ENCODE measurements around the gene CBL. TPM values are rescaled to one million over a fixed set of nuclear protein-coding genes. Genes with fewer than 3 reads are reported as not detected.

CBL gene
- total RNA-seq, 3 donors from 2014 or later (not counting 1 experiment from before 2014, with no cell fraction given) = 29.0 to 32.5 (median 30.1) TPM

- Mint-ChIP-seq H3K4me1 (no peaks in the 10 kb centered on the region), H3K27me3 (ENCODE audit: low read depth in 2 of 2) (no peaks in the 10 kb centered on the region), H3K36me3 (no peaks in the 10 kb centered on the region), H3K4me3 (no peak overlapping the region), H3K9me3 (no peaks in the 10 kb centered on the region), H3K27ac (no peak overlapping the region)
- Histone ChIP-seq H3K27ac (ENCODE audit: low read length) (no peak overlapping the region), H3K4me3 (ENCODE audit: low read length) (no peak overlapping the region), H3K9me3 (ENCODE audit: control insufficient read depth, insufficient read depth, low read length) (no peaks in the 10 kb centered on the region), H3K27me3 (ENCODE audit: control insufficient read depth, insufficient read depth, low read length) (no peaks in the 10 kb centered on the region), H3K4me1 (ENCODE audit: control insufficient read depth, insufficient read depth, low read length) (no peaks in the 10 kb centered on the region), H3K36me3 (ENCODE audit: control insufficient read depth, insufficient read depth, low read length) (peaks cover 17% of the 10 kb centered on the region)
- no peak for DNase-seq
- TF ChIP-seq CTCF (IDR thresholded peaks at IDR 0.05) = no peak
- no peak for ATAC-seq
- intact Hi-C loops (cut with micrococcal nuclease) = no loop called here
- 68% methylated on average over 4 of the region's 4 CpGs for WGBS (ENCODE audit: insufficient coverage)
These were observed 27.9 kb upstream of the CBL start for GRCh38 chr11:119178166-119178680.

- Mint-ChIP-seq H3K27me3 (ENCODE audit: low read depth in 2 of 2) (no peaks in the 10 kb centered on the region), H3K36me3 (no peaks in the 10 kb centered on the region), H3K4me1 (no peaks in the 10 kb centered on the region), H3K27ac (no peak overlapping the region), H3K9me3 (no peaks in the 10 kb centered on the region), H3K4me3 (no peak overlapping the region)
- Histone ChIP-seq H3K4me3 (ENCODE audit: low read length) (no peak overlapping the region), H3K36me3 (ENCODE audit: control insufficient read depth, insufficient read depth, low read length) (peaks cover 16% of the 10 kb centered on the region), H3K4me1 (ENCODE audit: control insufficient read depth, insufficient read depth, low read length) (no peaks in the 10 kb centered on the region), H3K27me3 (ENCODE audit: control insufficient read depth, insufficient read depth, low read length) (no peaks in the 10 kb centered on the region), H3K9me3 (ENCODE audit: control insufficient read depth, insufficient read depth, low read length) (no peaks in the 10 kb centered on the region), H3K27ac (ENCODE audit: low read length) (no peak overlapping the region)
- TF ChIP-seq CTCF (IDR thresholded peaks at IDR 0.05) = no peak
- intact Hi-C loops (cut with micrococcal nuclease) = no loop called here
- DNase-seq = no peak
- no peak for ATAC-seq
- 98% methylated on average over 6 of the region's 6 CpGs for WGBS (ENCODE audit: insufficient coverage)
These were observed 26.8 kb upstream of the CBL start for GRCh38 chr11:119179342-119179741.

- Mint-ChIP-seq H3K36me3 (no peaks in the 10 kb centered on the region), H3K4me1 (no peaks in the 10 kb centered on the region), H3K27me3 (ENCODE audit: low read depth in 2 of 2) (no peaks in the 10 kb centered on the region), H3K27ac (no peak overlapping the region), H3K4me3 (no peak overlapping the region), H3K9me3 (no peaks in the 10 kb centered on the region)
- H3K27ac ChIP-seq (ENCODE audit: low read length) = no peak overlapping the region
- 99% methylated on average over 10 of the region's 10 CpGs for WGBS (ENCODE audit: insufficient coverage)
- H3K27me3 ChIP-seq (ENCODE audit: control insufficient read depth, insufficient read depth, low read length) = no peaks in the 10 kb centered on the region
- no peak for TF ChIP-seq CTCF (IDR thresholded peaks at IDR 0.05)
- DNase-seq (no peak), ATAC-seq (no peak)
- H3K36me3 ChIP-seq (ENCODE audit: control insufficient read depth, insufficient read depth, low read length) = peaks cover 13% of the 10 kb centered on the region
- no peaks in the 10 kb centered on the region for H3K9me3 ChIP-seq (ENCODE audit: control insufficient read depth, insufficient read depth, low read length)
- no peaks in the 10 kb centered on the region for H3K4me1 ChIP-seq (ENCODE audit: control insufficient read depth, insufficient read depth, low read length)
- no peak overlapping the region for H3K4me3 ChIP-seq (ENCODE audit: low read length)
- intact Hi-C loops (cut with micrococcal nuclease) = no loop called here
These were observed 26.2 kb upstream of the CBL start for GRCh38 chr11:119179983-119180382.

All from natural killer cell (primary cell).